ENCODE results near the gene AP3S2.
"Not testable (repeated sequence)": the region's sequence is repeated elsewhere in the genome, so short reads cannot be mapped to it uniquely, and the experiment has no call there.

The AP3S2 gene

GRCh38 chr15:89863918-89864317, 29.9 kb downstream of the AP3S2 start:
- DNase-seq, result no peak

- no peak for DNase-seq
Observed at GRCh38 chr15:89860891-89861290, 32.9 kb downstream of the AP3S2 start.

GRCh38 chr15:89860431-89860830, 33.4 kb downstream of the AP3S2 start:
- DNase-seq, result peak; percentile 22

- no peak for DNase-seq
Observed at GRCh38 chr15:89858661-89859458, 34.9 kb downstream of the AP3S2 start.

- no peak for DNase-seq
Observed at GRCh38 chr15:89857673-89858072, 36.1 kb downstream of the AP3S2 start.

- DNase-seq, result no peak
Observed at GRCh38 chr15:89855948-89856347, 37.8 kb downstream of the AP3S2 start.

GRCh38 chr15:89854863-89855262, 38.9 kb downstream of the AP3S2 start:
- not testable (repeated sequence) for DNase-seq

GRCh38 chr15:89852342-89852995, 41.3 kb downstream of the AP3S2 start:
- DNase-seq, result no peak

- peak; percentile 76 for DNase-seq
Observed at GRCh38 chr15:89851673-89852341, 42.0 kb downstream of the AP3S2 start.

GRCh38 chr15:89848970-89849292, 44.9 kb downstream of the AP3S2 start:
- no peak for DNase-seq

- no peak for DNase-seq
Observed at GRCh38 chr15:89847101-89847500, 46.7 kb downstream of the AP3S2 start.

- peak; percentile 63 for DNase-seq
Observed at GRCh38 chr15:89845305-89845893, 48.4 kb downstream of the AP3S2 start.

GRCh38 chr15:89841962-89842361, 51.8 kb downstream of the AP3S2 start:
- no peak for DNase-seq

- DNase-seq, result no peak
Observed at GRCh38 chr15:89841306-89841705, 52.5 kb downstream of the AP3S2 start.

- peak; percentile 26 for DNase-seq
Observed at GRCh38 chr15:89839167-89839810, 54.5 kb downstream of the AP3S2 start.

GRCh38 chr15:89837830-89838178, 56.0 kb downstream of the AP3S2 start:
- DNase-seq, result no peak

- DNase-seq, result peak; percentile 81
Observed at GRCh38 chr15:89837134-89837829, 56.5 kb downstream of the AP3S2 start.

GRCh38 chr15:89836267-89837133, 57.3 kb downstream of the AP3S2 start:
- DNase-seq, result peak; percentile 71

GRCh38 chr15:89835176-89835564, 58.6 kb downstream of the AP3S2 start:
- no peak for DNase-seq

GRCh38 chr15:89834465-89835175, 59.2 kb downstream of the AP3S2 start:
- not testable (repeated sequence) for DNase-seq

- DNase-seq, result no peak
Observed at GRCh38 chr15:89833966-89834365, 59.8 kb downstream of the AP3S2 start.
